Natural killer cell (primary cell): Measurements from ENCODE around the gene ANKRD10. TPM values are rescaled to one million over a fixed set of nuclear protein-coding genes. Genes with fewer than 3 reads are reported as not detected.
"Not testable (repeated sequence)": the region's sequence is repeated elsewhere in the genome, so short reads cannot be mapped to it uniquely, and the experiment has no call there.

Experiments used
- ATAC-seq, 3 donors: fragments of 150-1000 bp in 2 of 3; fragments of 200-7000 bp in 1 of 3; cut with Tn5 transposase; 1 replicate in 1 of 3; 2 replicates in 2 of 3; pipeline ENCODE4 v1.10.0; 2021; ENCODE audit warnings: mild to moderate bottlenecking in 2 of 3, moderate library complexity in 2 of 3
- DNase-seq, 2 donors: peaks; one replicate each; pipeline versions ENCODE4 v3.0.0 to v3.0.0-alpha.2; 2013 to 2021; ENCODE audit warnings: mixed read lengths in 1 of 2
- H3K27ac ChIP-seq: one replicate; pipeline ENCODE4 v1.5.1; 2013; ENCODE audit warnings: mild to moderate bottlenecking, low read length
- H3K27me3 ChIP-seq: one replicate; pipeline ENCODE4 v1.6.1; 2013; ENCODE audit warnings: low read length; ENCODE audit not compliant: control insufficient read depth, insufficient read depth
- H3K36me3 ChIP-seq: one replicate; pipeline ENCODE4 v1.6.1; 2013; ENCODE audit warnings: low read length; ENCODE audit not compliant: control insufficient read depth, insufficient read depth
- H3K4me1 ChIP-seq: one replicate; pipeline ENCODE4 v1.6.1; 2013; ENCODE audit warnings: low read length; ENCODE audit not compliant: control insufficient read depth, insufficient read depth
- H3K4me3 ChIP-seq: one replicate; pipeline ENCODE4 v1.5.1; 2013; ENCODE audit warnings: low read length
- H3K9me3 ChIP-seq: one replicate; pipeline ENCODE4 v1.6.1; 2013; ENCODE audit warnings: low read length; ENCODE audit not compliant: control insufficient read depth, insufficient read depth
- H3K27ac Mint-ChIP-seq, 2 donors: one replicate each; pipeline ENCODE4 v1.8.0; 2022; ENCODE audit warnings: mild to moderate bottlenecking in 2 of 2, mixed read lengths in 2 of 2, moderate library complexity in 1 of 2
- H3K27me3 Mint-ChIP-seq, 2 donors: one replicate each; pipeline ENCODE4 v1.8.0; 2022; ENCODE audit warnings: low read depth in 2 of 2, mixed read lengths in 2 of 2
- H3K36me3 Mint-ChIP-seq: one replicate; pipeline ENCODE4 v1.8.0; 2022; ENCODE audit warnings: mixed read lengths
- H3K4me1 Mint-ChIP-seq, 2 donors: one replicate each; pipeline ENCODE4 v1.8.0; 2022; ENCODE audit warnings: mixed read lengths in 2 of 2
- H3K4me3 Mint-ChIP-seq: one replicate; pipeline ENCODE4 v1.8.0; 2022; ENCODE audit warnings: mild to moderate bottlenecking, moderate library complexity, mixed read lengths
- H3K9me3 Mint-ChIP-seq, 2 donors: one replicate each; pipeline ENCODE4 v1.8.0; 2022; ENCODE audit warnings: mixed read lengths in 2 of 2
- CTCF ChIP-seq: fragments of 200-600 bp; IDR thresholded peaks from one replicate; pipeline ENCODE4 v1.8.0; 2022; ENCODE audit warnings: antibody characterized with exemption
- WGBS: methylation state at CpG from one replicate; pipeline ENCODE4 v1.1.7; 2013; ENCODE audit warnings: missing lambda C conversion rate; ENCODE audit not compliant: insufficient coverage; 5-methylcytosine and 5-hydroxymethylcytosine counted together
- intact Hi-C: fragments of 100-400 bp; cut with micrococcal nuclease; formaldehyde crosslinking; loops from one replicate; pipeline ENCODE4 v1.14.2; 2022
- total RNA-seq, 4 donors: library from RNA; stranded (reverse); fragments of 120-200 nt in 1 of 4; gene quantifications; one replicate each; pipeline versions ENCODE4 v1.2.3 to v1.2.4, GENCODE V29; 2013 to 2022

The ANKRD10 gene
- total RNA-seq, 3 donors from 2014 or later (not counting 1 experiment from before 2014, with no cell fraction given), result 173 to 221 (median 185) TPM

GRCh38 chr13:110841846-110842245 lies 73.0 kb downstream of the ANKRD10 start:
- no peak overlapping the region for H3K27ac ChIP-seq
- no peaks in the 10 kb centered on the region for H3K9me3 ChIP-seq
- peaks cover 2% of the 10 kb centered on the region for H3K27me3 ChIP-seq
- no peaks in the 10 kb centered on the region for H3K36me3 ChIP-seq
- H3K36me3 Mint-ChIP-seq, result no peaks in the 10 kb centered on the region
- H3K27me3 Mint-ChIP-seq, result peaks cover 32 to 76% of the 10 kb centered on the region in 2 donors
- no peak overlapping the region for H3K27ac Mint-ChIP-seq
- no peak overlapping the region for H3K4me3 ChIP-seq
- no peak for ATAC-seq
- no peaks in the 10 kb centered on the region for H3K4me1 ChIP-seq
- no peaks in the 10 kb centered on the region for H3K4me1 Mint-ChIP-seq
- no peak overlapping the region for H3K4me3 Mint-ChIP-seq
- H3K9me3 Mint-ChIP-seq, result no peaks in the 10 kb centered on the region
- no peak for DNase-seq
- intact Hi-C loops, result no loop called here
- no peak for TF ChIP-seq CTCF
- whole genome bisulfite sequencing, result 73% methylated on average over 3 of the region's 3 CpGs

- H3K27me3 ChIP-seq, result peaks cover 2% of the 10 kb centered on the region
- Mint-ChIP-seq H3K27me3 (peaks cover 33 to 77% of the 10 kb centered on the region in 2 donors), H3K9me3 (no peaks in the 10 kb centered on the region), H3K36me3 (no peaks in the 10 kb centered on the region), H3K4me1 (no peaks in the 10 kb centered on the region), H3K27ac (no peak overlapping the region), H3K4me3 (no peak overlapping the region)
- no peaks in the 10 kb centered on the region for H3K4me1 ChIP-seq
- intact Hi-C loops, result no loop called here
- no peaks in the 10 kb centered on the region for H3K9me3 ChIP-seq
- TF ChIP-seq CTCF, result no peak
- H3K27ac ChIP-seq, result no peak overlapping the region
- no peaks in the 10 kb centered on the region for H3K36me3 ChIP-seq
- WGBS, result 78% methylated on average over 2 of the region's 2 CpGs
- H3K4me3 ChIP-seq, result no peak overlapping the region
- DNase-seq, result no peak
- no peak for ATAC-seq
Measured at GRCh38 chr13:110841406-110841805, 73.5 kb downstream of the ANKRD10 start.

GRCh38 chr13:110838867-110839538 lies 75.9 kb downstream of the ANKRD10 start:
- Histone ChIP-seq H3K4me1 (no peaks in the 10 kb centered on the region), H3K36me3 (no peaks in the 10 kb centered on the region), H3K9me3 (no peaks in the 10 kb centered on the region), H3K27me3 (peaks cover 2% of the 10 kb centered on the region), H3K4me3 (no peak overlapping the region), H3K27ac (no peak overlapping the region)
- TF ChIP-seq CTCF, result no peak
- intact Hi-C loops, result no loop called here
- Mint-ChIP-seq H3K4me1 (no peaks in the 10 kb centered on the region), H3K27me3 (peaks cover 21 to 70% of the 10 kb centered on the region in 2 donors), H3K4me3 (no peak overlapping the region), H3K36me3 (no peaks in the 10 kb centered on the region), H3K9me3 (no peaks in the 10 kb centered on the region), H3K27ac (no peak overlapping the region)
- no peak for ATAC-seq
- DNase-seq, result no peak
- 93% methylated on average over 3 of the region's 4 CpGs for WGBS

- Mint-ChIP-seq H3K27ac (no peak overlapping the region), H3K4me3 (no peak overlapping the region), H3K27me3 (peaks cover 18 to 64% of the 10 kb centered on the region in 2 donors), H3K9me3 (no peaks in the 10 kb centered on the region), H3K4me1 (no peaks in the 10 kb centered on the region), H3K36me3 (no peaks in the 10 kb centered on the region)
- H3K9me3 ChIP-seq, result no peaks in the 10 kb centered on the region
- 96% methylated on average over 8 of the region's 8 CpGs for WGBS
- H3K27me3 ChIP-seq, result peaks cover 2% of the 10 kb centered on the region
- DNase-seq (no peak), ATAC-seq (no peak)
- no peak overlapping the region for H3K27ac ChIP-seq
- no peaks in the 10 kb centered on the region for H3K36me3 ChIP-seq
- H3K4me3 ChIP-seq, result no peak overlapping the region
- TF ChIP-seq CTCF, result no peak
- intact Hi-C loops, result no loop called here
- no peaks in the 10 kb centered on the region for H3K4me1 ChIP-seq
Measured at GRCh38 chr13:110838116-110838515, 76.8 kb downstream of the ANKRD10 start.

GRCh38 chr13:110837397-110838061 lies 77.3 kb downstream of the ANKRD10 start:
- H3K36me3 Mint-ChIP-seq, ATAC-seq, H3K4me3 ChIP-seq, intact Hi-C loops, H3K36me3 ChIP-seq, H3K9me3 Mint-ChIP-seq, DNase-seq, H3K27ac ChIP-seq, H3K27ac Mint-ChIP-seq, H3K27me3 ChIP-seq, H3K4me3 Mint-ChIP-seq, H3K4me1 Mint-ChIP-seq, H3K4me1 ChIP-seq, H3K9me3 ChIP-seq: not testable (repeated sequence)
- 90% methylated on average over 4 of the region's 5 CpGs for WGBS
- peaks cover 18 to 65% of the 10 kb centered on the region in 2 donors for H3K27me3 Mint-ChIP-seq
